A673 (cell line): Measurements from ENCODE around the gene DNAJC10. TPM values are rescaled to one million over a fixed set of nuclear protein-coding genes. Genes with fewer than 3 reads are reported as not detected.

Experiments used
- BruUV-seq: library from RNA; stranded (reverse); fragments of 400-500 nt; replicated peaks from 2 replicates; lab custom pipeline; 2021; lab: Mats Ljungman, UMichigan
- CTCF ChIA-PET: fragments of 300-600 bp; sonication (Branson Sonifier 250); formaldehyde crosslinking; loops from one replicate; lab custom pipeline; 2022; ENCODE audit warnings: antibody characterized with exemption; lab: Charles Lee
- POLR2A ChIA-PET: fragments of 300-600 bp; sonication (Branson Sonifier 250); formaldehyde crosslinking; loops from one replicate; lab custom pipeline; 2022; ENCODE audit warnings: antibody characterized with exemption; ENCODE audit not compliant: low non-redundant PET; lab: Charles Lee
- DNase-seq: peaks from one replicate; pipeline ENCODE4 v3.0.0-alpha.2; 2015; ENCODE audit warnings: low spot score
- H3K27ac ChIP-seq: fragments of 200-600 bp; sonication (generic); 2 replicates; pipeline ENCODE4 v1.5.1; 2016; ENCODE audit warnings: mixed run types, low read depth, mild to moderate bottlenecking, mixed read lengths, antibody characterized with exemption, low read length; ENCODE audit not compliant: poor library complexity, severe bottlenecking
- H3K27me3 ChIP-seq: fragments of 200-600 bp; sonication (generic); replicated peaks from 2 replicates; pipeline ENCODE4 v1.6.1; 2017; ENCODE audit warnings: mixed run types, low read depth, mild to moderate bottlenecking, mixed read lengths, antibody characterized with exemption, low read length; ENCODE audit not compliant: insufficient read depth, poor library complexity
- H3K36me3 ChIP-seq: fragments of 200-600 bp; sonication (generic); 2 replicates; pipeline ENCODE4 v1.6.1; 2016; ENCODE audit warnings: mixed run types, mild to moderate bottlenecking, mixed read lengths, antibody characterized with exemption, low read length; ENCODE audit not compliant: insufficient read depth, poor library complexity, severe bottlenecking
- H3K4me1 ChIP-seq: fragments of 200-600 bp; sonication (generic); 2 replicates; pipeline ENCODE4 v1.6.1; 2017; ENCODE audit warnings: mixed run types, mild to moderate bottlenecking, mixed read lengths, antibody characterized with exemption, low read length; ENCODE audit not compliant: insufficient read depth, poor library complexity, severe bottlenecking
- H3K4me3 ChIP-seq: fragments of 200-600 bp; sonication (generic); 2 replicates; pipeline ENCODE4 v1.5.1; 2016; ENCODE audit warnings: low read depth, mixed run types, mild to moderate bottlenecking, mixed read lengths, low read length; ENCODE audit not compliant: poor library complexity, severe bottlenecking
- H3K9me3 ChIP-seq: fragments of 200-600 bp; sonication (generic); 2 replicates; pipeline ENCODE4 v1.6.1; 2016; ENCODE audit warnings: mixed run types, low read depth, mild to moderate bottlenecking, mixed read lengths, antibody characterized with exemption, low read length; ENCODE audit not compliant: poor library complexity, severe bottlenecking
- CTCF ChIP-seq: fragments of 300-800, 200-600 bp; sonication (generic); conservative IDR thresholded peaks from 2 replicates; pipeline ENCODE4 v1.5.1; 2017; ENCODE audit warnings: low read depth, mild to moderate bottlenecking, antibody characterized with exemption, low read length, moderate library complexity, mixed read lengths
- EZH2 ChIP-seq: fragments of 200-600 bp; sonication (generic); IDR thresholded peaks from 2 replicates; pipeline ENCODE4 v1.6.1; 2017; ENCODE audit warnings: borderline replicate concordance, low read depth, mild to moderate bottlenecking, mixed read lengths, antibody characterized with exemption, low read length; ENCODE audit not compliant: poor library complexity, severe bottlenecking
- intact Hi-C: fragments of 100-400 bp; cut with micrococcal nuclease; formaldehyde crosslinking; loops from one replicate; pipeline ENCODE4 v1.10.0; 2022; ENCODE audit not compliant: unreplicated experiment
- total RNA-seq: library from RNA; stranded (reverse); gene quantifications from 2 replicates; pipeline ENCODE4 v1.2.3, GENCODE V29; 2021

Gene DNAJC10
- total RNA-seq, 1 experiment from 2014 or later: 101 TPM

GRCh38 chr2:182740701-182741100 is 24.6 kb downstream of the DNAJC10 start:
- Histone ChIP-seq H3K9me3 (no peaks in the 10 kb centered on the region), H3K4me3 (no peak overlapping the region), H3K27ac (no peak overlapping the region), H3K4me1 (no peaks in the 10 kb centered on the region), H3K36me3 (peaks cover 69% of the 10 kb centered on the region), H3K27me3 (no peaks in the 10 kb centered on the region)
- ChIA-PET POLR2A (no interaction called here), CTCF (no interaction called here)
- DNase-seq: no peak
- intact Hi-C loops: no loop called here
- no TSS peak for BruUV-seq
- TF ChIP-seq CTCF (no peak), EZH2 (no peak)

GRCh38 chr2:182741620-182742019 is 25.6 kb downstream of the DNAJC10 start:
- Histone ChIP-seq H3K4me1 (no peaks in the 10 kb centered on the region), H3K4me3 (no peak overlapping the region), H3K27ac (no peak overlapping the region), H3K9me3 (no peaks in the 10 kb centered on the region), H3K27me3 (no peaks in the 10 kb centered on the region), H3K36me3 (peaks cover 62% of the 10 kb centered on the region)
- TF ChIP-seq EZH2 (no peak), CTCF (no peak)
- POLR2A ChIA-PET: no interaction called here
- CTCF ChIA-PET: no interaction called here
- no peak for DNase-seq
- no TSS peak for BruUV-seq
- intact Hi-C loops: no loop called here

- ChIA-PET POLR2A (no interaction called here), CTCF (no interaction called here)
- no peak for DNase-seq
- no peak for TF ChIP-seq CTCF
- no peak for TF ChIP-seq EZH2
- Histone ChIP-seq H3K4me3 (no peak overlapping the region), H3K4me1 (no peaks in the 10 kb centered on the region), H3K9me3 (no peaks in the 10 kb centered on the region), H3K36me3 (peaks cover 43% of the 10 kb centered on the region), H3K27me3 (no peaks in the 10 kb centered on the region), H3K27ac (no peak overlapping the region)
- BruUV-seq: no TSS peak
- intact Hi-C loops: no loop called here
Measured at GRCh38 chr2:182744490-182744889, 28.4 kb downstream of the DNAJC10 start.
